Activated CD8-positive, alpha-beta T cell treated with anti-CD3 and anti-CD28 coated beads for 36 hours (primary cell): ENCODE measurements around the gene ERGIC1. TPM values are rescaled to one million over a fixed set of nuclear protein-coding genes. Genes with fewer than 3 reads are reported as not detected.
A peak's percentile ranks its signal among the peaks of the same experiment; 100 is the strongest.
"Not testable (repeated sequence)": the region's sequence is repeated elsewhere in the genome, so short reads cannot be mapped to it uniquely, and the experiment has no call there.

ENCODE experiments used
- ATAC-seq: fragments of 200-7000 bp; cut with Tn5 transposase; one replicate; pipeline ENCODE4 v1.10.0; 2021; ENCODE audit warnings: mild to moderate bottlenecking, moderate library complexity
- CTCF ChIA-PET: fragments of 350-600 bp; sonication (Branson Sonifier 250); formaldehyde crosslinking; loops from one replicate; lab custom pipeline; 2021; ENCODE audit warnings: antibody characterized with exemption; lab: Charles Lee
- POLR2A ChIA-PET: fragments of 350-600 bp; sonication (Branson Sonifier 250); formaldehyde crosslinking; loops from one replicate; lab custom pipeline; 2021; ENCODE audit warnings: antibody characterized with exemption; lab: Charles Lee
- DNase-seq: peaks from one replicate; pipeline ENCODE4 v3.0.0-alpha.2; 2020
- H3K27ac Mint-ChIP-seq: one replicate; pipeline ENCODE4 v1.8.0; 2021; ENCODE audit warnings: mild to moderate bottlenecking, mixed read lengths
- H3K27me3 Mint-ChIP-seq: one replicate; pipeline ENCODE4 v1.8.0; 2021; ENCODE audit warnings: mixed read lengths
- H3K36me3 Mint-ChIP-seq: one replicate; pipeline ENCODE4 v1.8.0; 2021; ENCODE audit warnings: low read depth, mixed read lengths
- H3K4me1 Mint-ChIP-seq: one replicate; pipeline ENCODE4 v1.8.0; 2021; ENCODE audit warnings: low read depth, mixed read lengths
- H3K4me3 Mint-ChIP-seq: one replicate; pipeline ENCODE4 v1.8.0; 2021; ENCODE audit warnings: mild to moderate bottlenecking, moderate library complexity, mixed read lengths
- H3K9me3 Mint-ChIP-seq: one replicate; pipeline ENCODE4 v1.8.0; 2021; ENCODE audit warnings: mixed read lengths
- intact Hi-C: fragments of 100-400 bp; cut with micrococcal nuclease; formaldehyde crosslinking; loops from one replicate; pipeline ENCODE4 v1.10.0; 2022
- total RNA-seq, 2 experiments: library from RNA; stranded (reverse); gene quantifications; one replicate each; pipeline ENCODE4 v1.2.3, GENCODE V29; 2021
- TF ChIP-seq, protein P1 (sequence below): fragments of 200-600 bp; IDR thresholded peaks from one replicate; pipeline ENCODE4 v1.8.0; 2022; ENCODE audit warnings: antibody characterized with exemption, mild to moderate bottlenecking

The ERGIC1 gene
- total RNA-seq, 2 experiments from 2014 or later = 56.1 to 57.0 TPM

DNA sequence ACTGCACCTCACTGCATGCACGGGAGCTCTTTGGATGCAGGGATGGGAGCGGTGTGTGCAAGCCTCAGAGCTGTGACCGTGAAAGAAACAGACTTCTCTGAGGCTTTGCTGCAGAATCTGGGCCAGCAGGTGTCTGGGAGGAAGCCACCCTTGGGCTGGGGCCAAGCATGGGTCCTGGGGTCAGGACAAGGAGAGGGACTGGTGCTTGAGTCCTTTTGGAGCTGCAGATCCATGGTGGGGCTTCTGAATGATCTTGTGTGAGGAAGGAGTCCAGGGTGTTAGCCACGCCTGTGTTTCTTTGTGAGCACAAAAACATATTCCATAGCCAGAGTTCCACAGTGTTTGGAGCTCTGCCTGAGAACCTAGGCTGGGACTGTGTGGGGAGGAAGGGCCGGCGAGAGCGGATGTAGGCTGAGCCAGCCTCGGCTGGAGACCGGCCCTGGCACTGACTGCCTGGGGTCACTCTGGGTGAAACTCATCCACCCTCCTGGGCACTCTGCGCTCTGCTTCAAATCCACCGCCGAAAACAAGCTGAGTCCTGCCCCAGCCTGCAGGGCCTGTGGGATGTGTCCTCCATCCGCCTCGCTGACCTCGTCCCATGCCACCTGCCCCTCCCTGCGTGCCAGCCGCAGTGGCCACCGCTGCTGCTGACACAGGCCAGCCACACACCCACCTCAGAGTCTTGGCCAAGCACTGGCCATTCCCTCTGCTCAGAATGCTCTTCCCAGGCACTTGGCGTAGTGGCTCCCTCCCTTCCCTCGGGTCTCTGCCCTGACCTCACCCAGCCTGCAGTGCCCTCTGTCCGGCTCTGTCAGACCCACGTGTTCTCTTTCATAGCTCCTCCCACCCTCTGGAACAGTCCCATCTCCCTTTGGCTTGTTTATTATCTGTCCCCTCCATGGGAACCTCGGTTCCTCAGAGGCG lies 26.7 kb downstream of the ERGIC1 start:
- TF ChIP-seq, protein P1, sequence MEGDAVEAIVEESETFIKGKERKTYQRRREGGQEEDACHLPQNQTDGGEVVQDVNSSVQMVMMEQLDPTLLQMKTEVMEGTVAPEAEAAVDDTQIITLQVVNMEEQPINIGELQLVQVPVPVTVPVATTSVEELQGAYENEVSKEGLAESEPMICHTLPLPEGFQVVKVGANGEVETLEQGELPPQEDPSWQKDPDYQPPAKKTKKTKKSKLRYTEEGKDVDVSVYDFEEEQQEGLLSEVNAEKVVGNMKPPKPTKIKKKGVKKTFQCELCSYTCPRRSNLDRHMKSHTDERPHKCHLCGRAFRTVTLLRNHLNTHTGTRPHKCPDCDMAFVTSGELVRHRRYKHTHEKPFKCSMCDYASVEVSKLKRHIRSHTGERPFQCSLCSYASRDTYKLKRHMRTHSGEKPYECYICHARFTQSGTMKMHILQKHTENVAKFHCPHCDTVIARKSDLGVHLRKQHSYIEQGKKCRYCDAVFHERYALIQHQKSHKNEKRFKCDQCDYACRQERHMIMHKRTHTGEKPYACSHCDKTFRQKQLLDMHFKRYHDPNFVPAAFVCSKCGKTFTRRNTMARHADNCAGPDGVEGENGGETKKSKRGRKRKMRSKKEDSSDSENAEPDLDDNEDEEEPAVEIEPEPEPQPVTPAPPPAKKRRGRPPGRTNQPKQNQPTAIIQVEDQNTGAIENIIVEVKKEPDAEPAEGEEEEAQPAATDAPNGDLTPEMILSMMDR = no peak
- Mint-ChIP-seq H3K27me3 (no peaks in the 10 kb centered on the region), H3K27ac (peak overlapping the region; percentile 23), H3K4me1 (peaks cover 37% of the 10 kb centered on the region), H3K4me3 (no peak overlapping the region), H3K36me3 (no peaks in the 10 kb centered on the region), H3K9me3 (no peaks in the 10 kb centered on the region)
- ChIA-PET CTCF (interaction anchor here (1.1 to 1.9 kb wide), 3 partner anchors 21 to 146 kb away, joined by 3 to 5 read pairs (median 3); no protein-coding TSS in a partner anchor), POLR2A (interaction anchor here (1.0 kb wide), 1 partner anchor 11 kb away, joined by 3 read pairs; no protein-coding TSS in a partner anchor)
- no peak for DNase-seq
- intact Hi-C loops = no loop called here
- no peak for ATAC-seq

DNA sequence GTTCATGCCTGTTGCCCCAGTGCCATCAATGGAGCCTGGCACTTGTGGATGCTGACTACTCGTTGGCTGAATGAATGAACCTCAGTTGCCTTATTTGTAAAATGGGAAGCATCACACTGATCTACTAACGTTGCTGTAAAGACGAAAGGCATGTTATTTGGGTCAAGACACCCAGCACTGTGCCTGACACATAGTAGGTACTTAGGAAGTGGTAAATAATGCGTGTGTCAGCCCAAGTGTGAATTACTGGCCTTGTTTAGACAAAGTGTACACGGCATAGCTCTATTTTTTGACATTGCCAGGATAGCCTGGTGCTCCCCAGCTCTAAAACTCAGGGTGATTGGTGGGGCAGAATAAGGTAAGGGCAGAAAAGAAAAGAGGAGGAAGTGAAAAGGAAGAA lies 27.4 kb downstream of the ERGIC1 start:
- DNase-seq (no peak), ATAC-seq (no peak)
- ChIA-PET POLR2A (interaction anchor here (1.0 kb wide), 1 partner anchor 10 kb away, joined by 3 read pairs; no protein-coding TSS in a partner anchor), CTCF (no interaction called here)
- intact Hi-C loops = no loop called here
- Mint-ChIP-seq H3K4me1 (peaks cover 31% of the 10 kb centered on the region), H3K4me3 (no peak overlapping the region), H3K36me3 (no peaks in the 10 kb centered on the region), H3K27me3 (no peaks in the 10 kb centered on the region), H3K27ac (peak overlapping the region; percentile 23), H3K9me3 (no peaks in the 10 kb centered on the region)
- TF ChIP-seq, protein P1 = no peak

GRCh38 chr5:172862165-172862801 lies 28.2 kb downstream of the ERGIC1 start:
- intact Hi-C loops = no loop called here
- TF ChIP-seq, protein P1 = no peak
- Mint-ChIP-seq H3K27ac (no peak overlapping the region), H3K27me3 (no peaks in the 10 kb centered on the region), H3K4me3 (no peak overlapping the region), H3K36me3 (no peaks in the 10 kb centered on the region), H3K4me1 (peaks cover 32% of the 10 kb centered on the region), H3K9me3 (no peaks in the 10 kb centered on the region)
- POLR2A ChIA-PET = interaction anchor here (0.7 kb wide), 1 partner anchor 90 kb away, joined by 3 read pairs; no protein-coding TSS in a partner anchor
- DNase-seq = no peak
- CTCF ChIA-PET = interaction anchor here (0.9 kb wide), 2 partner anchors 165 to 340 kb away, joined by 3 read pairs; no protein-coding TSS in a partner anchor
- no peak for ATAC-seq

- H3K27me3 Mint-ChIP-seq, H3K9me3 Mint-ChIP-seq, H3K36me3 Mint-ChIP-seq, ATAC-seq, H3K4me3 Mint-ChIP-seq, intact Hi-C loops, POLR2A ChIA-PET, DNase-seq, H3K27ac Mint-ChIP-seq: not testable (repeated sequence)
- H3K4me1 Mint-ChIP-seq = peaks cover 45% of the 10 kb centered on the region
- CTCF ChIA-PET = interaction anchor here (0.6 kb wide), 1 partner anchor 188 kb away, joined by 3 read pairs; no protein-coding TSS in a partner anchor
These were observed 30.1 kb downstream of the ERGIC1 start for GRCh38 chr5:172864171-172864570.

DNA sequence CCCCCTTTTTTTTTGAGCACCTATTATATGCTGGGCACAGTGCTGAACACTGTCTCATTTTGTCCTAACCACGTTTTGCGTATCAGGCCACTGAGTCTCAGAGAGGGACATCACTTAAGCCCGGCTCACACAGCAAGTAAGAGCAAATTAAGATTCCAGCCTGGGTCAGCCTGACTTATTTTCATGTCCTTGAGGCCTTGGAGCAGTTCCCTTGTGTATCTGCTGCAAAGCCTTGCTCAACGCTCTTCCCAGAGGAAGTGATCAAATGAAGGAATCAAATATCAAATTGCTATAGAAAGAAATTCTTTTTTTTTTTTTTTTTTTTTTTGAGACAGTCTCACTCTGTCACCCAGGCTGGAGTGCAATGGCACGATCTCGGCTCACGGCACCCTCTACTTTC lies 30.7 kb downstream of the ERGIC1 start:
- H3K27me3 Mint-ChIP-seq = no peaks in the 10 kb centered on the region
- peaks cover 44% of the 10 kb centered on the region for H3K4me1 Mint-ChIP-seq
- no peak overlapping the region for H3K27ac Mint-ChIP-seq
- TF ChIP-seq, protein P1 = no peak
- ATAC-seq (no peak), DNase-seq (no peak)
- ChIA-PET POLR2A (no interaction called here), CTCF (no interaction called here)
- no peaks in the 10 kb centered on the region for H3K36me3 Mint-ChIP-seq
- no peaks in the 10 kb centered on the region for H3K9me3 Mint-ChIP-seq
- no peak overlapping the region for H3K4me3 Mint-ChIP-seq
- intact Hi-C loops = no loop called here
